ENCODE measurements around the gene AGXT. TPM values are rescaled to one million over a fixed set of nuclear protein-coding genes. Genes with fewer than 3 reads are reported as not detected.
A peak's percentile ranks its signal among the peaks of the same experiment; 100 is the strongest.

The AGXT gene
- total and polyA plus RNA-seq, 7 experiments from 2014 or later, result not detected

DNA sequence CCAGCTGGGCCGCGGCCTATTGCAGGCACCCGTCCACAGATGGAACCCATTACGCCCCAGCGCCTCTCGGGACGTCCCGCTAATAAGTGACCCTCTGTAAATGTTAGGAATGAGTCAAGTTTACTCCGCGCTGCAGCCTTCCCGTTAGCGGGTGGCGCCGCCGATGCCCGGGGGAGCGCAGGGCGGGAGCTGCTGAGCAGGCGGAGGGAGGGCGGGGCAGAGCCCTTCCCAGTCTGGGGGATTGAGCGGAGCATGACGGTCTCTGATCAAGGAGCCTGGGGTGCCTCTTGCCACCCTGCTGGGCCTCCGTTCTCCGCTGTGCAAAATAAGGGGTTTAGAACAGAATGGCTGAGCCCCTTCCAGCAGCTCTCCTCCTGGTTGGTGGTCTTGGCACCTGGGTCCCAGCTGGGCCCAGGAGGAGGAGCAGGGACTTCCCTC is 48.0 kb downstream of the AGXT start:
- Histone ChIP-seq H3K9me3 (ENCODE audit: control insufficient read depth in 2 of 3, low read length in 3 of 3) (no peaks in the 10 kb centered on the region), H3K4me3 (ENCODE audit: low read length) (no peak overlapping the region), H3K36me3 (ENCODE audit: control insufficient read depth in 2 of 3, insufficient read depth in 3 of 3, low read length in 3 of 3) (no peaks in the 10 kb centered on the region), H3K27ac (ENCODE audit: low read depth, low read length) (no peak overlapping the region), H3K4me1 (ENCODE audit: control insufficient read depth in 2 of 2, insufficient read depth in 2 of 2, low read length in 2 of 2) (no peaks in the 10 kb centered on the region), H3K27me3 (ENCODE audit: control insufficient read depth in 2 of 2, insufficient read depth in 2 of 2, low read length in 2 of 2) (peaks cover 3 to 4% of the 10 kb centered on the region in 2 donors)
- intact Hi-C loops (cut with micrococcal nuclease), result loop anchor here (10.0 kb wide), 2 partner anchors 238 to 378 kb away; partner anchors contain the start of gene PPP1R7 (in 1 of the 2)
- Mint-ChIP-seq H3K4me1 (peaks cover 0 to 2% (median 0%) of the 10 kb centered on the region in 7 donors), H3K27me3 (peaks cover 11 to 25% (median 15%) of the 10 kb centered on the region in 5 donors), H3K36me3 (no peaks in the 10 kb centered on the region), H3K4me3 (peak overlapping the region in 1 of 10 donors; percentile 30), H3K9me3 (no peaks in the 10 kb centered on the region), H3K27ac (no peak overlapping the region)
- CTCF ChIA-PET, result interaction anchor here (0.6 to 1.1 kb wide), 2 partner anchors 13 to 725 kb away, joined by 3 to 4 read pairs; no protein-coding TSS in a partner anchor
- DNase-seq (no peak), ATAC-seq (no peak)
- POLR2A ChIA-PET, result no interaction called here

DNA sequence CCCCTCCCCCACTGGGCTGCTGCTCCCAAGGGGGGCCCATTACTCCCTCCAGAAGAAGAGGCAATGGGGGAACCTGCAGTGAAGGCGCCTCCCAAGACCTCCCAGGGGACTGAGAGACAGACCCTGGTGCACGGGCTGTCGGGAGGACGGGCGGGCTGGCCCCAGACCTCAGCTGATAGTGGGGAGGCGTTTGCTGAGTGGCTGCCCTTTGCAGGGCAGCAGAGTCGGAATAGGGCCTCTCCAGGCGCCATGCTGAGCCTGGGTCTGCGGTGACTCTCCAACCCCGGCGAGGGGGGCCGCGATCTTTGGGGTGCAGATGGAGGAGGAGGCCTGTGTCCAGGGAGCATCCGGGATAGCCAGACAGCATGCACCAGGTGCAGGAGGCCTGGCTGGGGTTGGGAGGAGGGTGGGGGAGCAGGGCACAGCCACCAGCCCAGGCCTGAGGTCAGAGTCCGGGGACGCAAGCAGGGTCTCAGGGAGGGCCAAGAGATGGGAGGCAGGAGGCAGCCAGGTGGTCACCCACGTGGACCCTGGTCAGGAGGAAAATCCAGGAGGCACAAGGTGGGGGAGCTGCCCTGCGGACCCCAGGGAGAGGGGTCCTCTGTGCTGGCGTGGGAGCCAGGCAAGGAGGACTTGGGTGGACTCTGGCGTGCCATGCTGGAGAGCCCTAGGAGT is 48.5 kb downstream of the AGXT start:
- no peak overlapping the region for H3K27ac Mint-ChIP-seq
- H3K27me3 ChIP-seq (ENCODE audit: control insufficient read depth in 2 of 2, insufficient read depth in 2 of 2, low read length in 2 of 2), result peaks cover 3 to 4% of the 10 kb centered on the region in 2 donors
- no peaks in the 10 kb centered on the region for H3K4me1 ChIP-seq (ENCODE audit: control insufficient read depth in 2 of 2, insufficient read depth in 2 of 2, low read length in 2 of 2)
- no peaks in the 10 kb centered on the region for H3K36me3 ChIP-seq (ENCODE audit: control insufficient read depth in 2 of 3, insufficient read depth in 3 of 3, low read length in 3 of 3)
- H3K36me3 Mint-ChIP-seq, result no peaks in the 10 kb centered on the region
- ChIA-PET CTCF (interaction anchor here (0.6 to 1.1 kb wide), 2 partner anchors 13 to 724 kb away, joined by 3 to 4 read pairs; no protein-coding TSS in a partner anchor), POLR2A (no interaction called here)
- peak overlapping the region in 1 of 10 donors; percentile 30 for H3K4me3 Mint-ChIP-seq
- no peaks in the 10 kb centered on the region for H3K9me3 ChIP-seq (ENCODE audit: control insufficient read depth in 2 of 3, low read length in 3 of 3)
- peaks cover 0 to 2% (median 0%) of the 10 kb centered on the region in 7 donors for H3K4me1 Mint-ChIP-seq
- no peaks in the 10 kb centered on the region for H3K9me3 Mint-ChIP-seq
- no peak for ATAC-seq
- H3K27me3 Mint-ChIP-seq, result peaks cover 7 to 20% (median 12%) of the 10 kb centered on the region in 5 donors
- intact Hi-C loops (cut with micrococcal nuclease), result loop anchor here (10.0 kb wide), 2 partner anchors 238 to 378 kb away; partner anchors contain the start of gene PPP1R7 (in 1 of the 2)
- DNase-seq, result no peak
- H3K4me3 ChIP-seq (ENCODE audit: low read length), result no peak overlapping the region
- H3K27ac ChIP-seq (ENCODE audit: low read depth, low read length), result no peak overlapping the region

DNA sequence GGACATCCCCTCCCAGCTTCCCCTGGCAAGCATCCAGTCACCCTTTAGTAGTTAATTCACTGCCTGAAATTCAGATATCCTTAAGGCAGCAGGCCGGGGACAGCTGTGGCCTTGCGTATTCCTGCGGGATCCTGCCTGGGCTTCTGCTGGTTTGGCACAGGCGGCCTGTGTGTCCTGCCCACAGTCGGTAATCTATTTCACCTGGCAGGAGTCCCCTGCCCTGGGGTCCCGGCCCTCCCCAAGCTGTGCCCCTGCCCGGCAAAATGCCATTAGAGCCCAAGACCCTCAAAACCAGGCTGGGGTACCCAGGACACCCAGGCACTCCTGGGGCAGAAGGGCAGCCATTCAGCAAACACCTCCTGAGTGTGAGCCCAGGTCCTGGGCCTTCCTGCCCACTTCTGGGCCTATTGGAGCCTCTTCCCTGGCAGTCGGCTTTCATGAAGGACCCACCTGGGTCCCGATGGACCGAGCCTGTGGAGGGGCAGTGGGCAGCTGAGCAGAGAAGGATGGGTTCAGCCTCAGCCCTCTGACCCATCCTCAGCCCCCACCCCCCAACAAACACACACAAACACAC is 49.1 kb downstream of the AGXT start:
- Mint-ChIP-seq H3K4me1 (peaks cover 0 to 2% (median 0%) of the 10 kb centered on the region in 7 donors), H3K9me3 (no peaks in the 10 kb centered on the region), H3K27ac (no peak overlapping the region), H3K36me3 (no peaks in the 10 kb centered on the region), H3K27me3 (peaks cover under 1 to 14% (median 12%) of the 10 kb centered on the region in 5 donors), H3K4me3 (no peak overlapping the region)
- Histone ChIP-seq H3K4me3 (ENCODE audit: low read length) (no peak overlapping the region), H3K9me3 (ENCODE audit: control insufficient read depth in 2 of 3, low read length in 3 of 3) (no peaks in the 10 kb centered on the region), H3K27me3 (ENCODE audit: control insufficient read depth in 2 of 2, insufficient read depth in 2 of 2, low read length in 2 of 2) (peaks cover 3 to 4% of the 10 kb centered on the region in 2 donors), H3K36me3 (ENCODE audit: control insufficient read depth in 2 of 3, insufficient read depth in 3 of 3, low read length in 3 of 3) (no peaks in the 10 kb centered on the region), H3K4me1 (ENCODE audit: control insufficient read depth in 2 of 2, insufficient read depth in 2 of 2, low read length in 2 of 2) (no peaks in the 10 kb centered on the region), H3K27ac (ENCODE audit: low read depth, low read length) (no peak overlapping the region)
- ChIA-PET CTCF (interaction anchor here (1.1 kb wide), 1 partner anchor 723 kb away, joined by 3 read pairs; no protein-coding TSS in a partner anchor), POLR2A (no interaction called here)
- intact Hi-C loops (cut with micrococcal nuclease), result loop anchor here (10.0 kb wide), 2 partner anchors 237 to 377 kb away; partner anchors contain the start of gene PPP1R7 (in 1 of the 2)
- DNase-seq, result no peak
- ATAC-seq, result no peak

GRCh38 chr2:240918258-240919091 is 49.9 kb downstream of the AGXT start:
- intact Hi-C loops (cut with micrococcal nuclease), result loop anchor here (10.0 kb wide), 2 partner anchors 236 to 376 kb away; partner anchors contain the start of gene PPP1R7 (in 1 of the 2)
- H3K36me3 Mint-ChIP-seq, result no peaks in the 10 kb centered on the region
- Histone ChIP-seq H3K9me3 (ENCODE audit: control insufficient read depth in 2 of 3, low read length in 3 of 3) (no peaks in the 10 kb centered on the region), H3K27me3 (ENCODE audit: control insufficient read depth in 2 of 2, insufficient read depth in 2 of 2, low read length in 2 of 2) (peaks cover 3 to 4% of the 10 kb centered on the region in 2 donors), H3K27ac (ENCODE audit: low read depth, low read length) (no peak overlapping the region), H3K4me1 (ENCODE audit: control insufficient read depth in 2 of 2, insufficient read depth in 2 of 2, low read length in 2 of 2) (no peaks in the 10 kb centered on the region), H3K36me3 (ENCODE audit: control insufficient read depth in 2 of 3, insufficient read depth in 3 of 3, low read length in 3 of 3) (no peaks in the 10 kb centered on the region), H3K4me3 (ENCODE audit: low read length) (no peak overlapping the region)
- ChIA-PET POLR2A (no interaction called here), CTCF (no interaction called here)
- no peak for DNase-seq
- peaks cover 0 to 2% (median 0%) of the 10 kb centered on the region in 7 donors for H3K4me1 Mint-ChIP-seq
- no peaks in the 10 kb centered on the region for H3K9me3 Mint-ChIP-seq
- H3K27ac Mint-ChIP-seq, result no peak overlapping the region
- no peak overlapping the region for H3K4me3 Mint-ChIP-seq
- H3K27me3 Mint-ChIP-seq, result peaks cover 0 to 12% (median 8%) of the 10 kb centered on the region in 5 donors
- no peak for ATAC-seq

DNA sequence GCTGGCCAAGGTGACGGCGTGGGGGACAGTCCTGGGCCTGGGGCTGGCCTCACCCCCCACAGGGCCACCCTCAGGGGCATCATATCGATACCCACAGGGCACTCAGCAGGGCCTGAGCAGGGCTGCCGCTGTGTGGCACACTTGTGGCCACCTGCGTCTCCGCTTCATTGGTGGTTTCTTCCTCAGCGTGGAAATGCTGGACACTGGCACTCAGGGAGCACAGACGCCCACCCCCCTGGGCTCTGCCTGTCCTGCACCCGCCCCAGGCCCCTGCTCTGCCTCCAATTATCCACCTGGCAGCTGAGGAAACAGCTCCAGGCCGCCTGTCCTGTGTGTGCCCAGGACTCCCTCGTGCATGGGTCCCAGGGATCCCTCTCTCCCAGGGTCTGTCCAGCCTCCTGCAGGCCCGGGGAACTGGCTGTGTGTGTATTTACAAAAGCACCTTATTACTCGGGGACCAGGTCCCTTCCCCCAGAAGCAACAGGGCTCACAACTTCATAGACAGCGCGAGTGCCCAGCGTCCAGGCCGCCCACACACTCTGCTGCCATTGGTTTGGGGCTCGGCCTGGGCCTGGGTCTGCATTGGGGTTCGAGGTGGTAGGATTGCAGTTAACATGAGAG is 50.6 kb downstream of the AGXT start:
- intact Hi-C loops (cut with micrococcal nuclease), result loop anchor here (10.0 kb wide), 2 partner anchors 236 to 376 kb away; partner anchors contain the start of gene PPP1R7 (in 1 of the 2)
- Mint-ChIP-seq H3K36me3 (no peaks in the 10 kb centered on the region), H3K9me3 (no peaks in the 10 kb centered on the region), H3K27ac (no peak overlapping the region), H3K4me1 (peaks cover 0 to 2% (median 0%) of the 10 kb centered on the region in 7 donors), H3K4me3 (no peak overlapping the region), H3K27me3 (peaks cover 0 to 12% (median 7%) of the 10 kb centered on the region in 5 donors)
- peak in 2 of 9 donors; percentile 2 to 14 for DNase-seq
- no peak overlapping the region for H3K4me3 ChIP-seq (ENCODE audit: low read length)
- H3K4me1 ChIP-seq (ENCODE audit: control insufficient read depth in 2 of 2, insufficient read depth in 2 of 2, low read length in 2 of 2), result no peaks in the 10 kb centered on the region
- no peaks in the 10 kb centered on the region for H3K9me3 ChIP-seq (ENCODE audit: control insufficient read depth in 2 of 3, low read length in 3 of 3)
- no peak for ATAC-seq
- no peaks in the 10 kb centered on the region for H3K36me3 ChIP-seq (ENCODE audit: control insufficient read depth in 2 of 3, insufficient read depth in 3 of 3, low read length in 3 of 3)
- H3K27ac ChIP-seq (ENCODE audit: low read depth, low read length), result no peak overlapping the region
- ChIA-PET POLR2A (interaction anchor here (0.6 kb wide), 1 partner anchor 794 kb away, joined by 3 read pairs; no protein-coding TSS in a partner anchor), CTCF (no interaction called here)
- H3K27me3 ChIP-seq (ENCODE audit: control insufficient read depth in 2 of 2, insufficient read depth in 2 of 2, low read length in 2 of 2), result peaks cover 0 to 2% of the 10 kb centered on the region in 2 donors
